22Rv1 (cell line): ENCODE measurements around the gene RPUSD1.

Experiments used
- H3K27ac ChIP-seq: fragments of 450-650 bp; 2 replicates; pipeline ENCODE4 v1.5.1; 2017
- ZFX ChIP-seq: fragments of 450-650 bp; IDR thresholded peaks from 2 replicates; pipeline ENCODE4 v1.6.1; 2017; ENCODE audit warnings: antibody characterized with exemption, borderline replicate concordance
- TF ChIP-seq, protein P1 (sequence below): fragments of 450-650 bp; IDR thresholded peaks from 2 replicates; pipeline ENCODE4 v1.5.1; 2017; ENCODE audit warnings: mild to moderate bottlenecking

Gene RPUSD1

DNA sequence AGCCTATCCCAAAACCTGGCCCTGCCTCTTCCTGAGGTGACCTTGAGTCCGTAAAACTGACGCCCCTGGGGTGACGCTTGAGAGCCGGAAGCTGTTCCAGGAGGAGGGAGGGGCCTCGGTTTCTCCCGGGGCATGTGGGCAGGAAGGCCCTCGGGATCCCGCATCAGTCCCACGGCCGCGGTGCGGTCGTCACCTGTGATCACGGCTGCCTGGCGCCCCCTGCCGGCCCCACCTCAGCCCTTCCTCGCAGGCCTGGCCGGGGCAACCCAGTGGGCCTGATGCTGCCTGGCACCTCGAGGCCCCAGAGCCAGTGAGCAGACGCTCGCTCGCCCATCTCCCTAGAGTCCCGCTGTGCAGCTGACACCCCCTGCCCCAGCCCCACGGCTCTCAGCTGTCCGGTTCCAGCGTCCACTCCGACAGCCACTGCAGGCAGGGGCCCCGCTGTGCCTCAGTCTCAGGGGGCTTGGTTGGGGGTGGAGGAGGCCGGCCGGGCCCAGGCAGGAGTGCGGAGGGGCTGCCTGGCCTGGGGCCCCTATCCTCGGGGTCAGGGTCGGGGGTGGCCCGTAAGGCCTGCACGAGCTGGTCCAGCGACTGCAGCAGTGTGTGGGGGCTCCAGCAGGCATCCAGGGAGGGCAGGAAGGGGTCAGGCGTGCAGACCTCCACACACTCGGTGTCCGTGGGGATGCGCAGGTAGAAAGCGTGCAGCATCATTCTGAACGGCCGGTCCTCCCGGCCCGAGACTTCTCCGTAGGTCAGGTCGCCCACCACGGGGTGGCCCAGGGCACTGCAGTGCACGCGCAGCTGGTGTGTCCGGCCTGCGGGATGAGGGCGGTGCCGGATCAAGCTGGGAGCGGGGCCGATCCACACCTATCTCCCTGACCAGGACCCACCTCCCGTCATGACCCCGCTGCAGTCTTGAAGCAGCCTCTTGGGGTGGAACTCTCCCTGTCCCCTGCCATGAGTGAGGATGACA is 2.3 kb downstream of the RPUSD1 start:
- no peak for TF ChIP-seq ZFX
- TF ChIP-seq, protein P1, sequence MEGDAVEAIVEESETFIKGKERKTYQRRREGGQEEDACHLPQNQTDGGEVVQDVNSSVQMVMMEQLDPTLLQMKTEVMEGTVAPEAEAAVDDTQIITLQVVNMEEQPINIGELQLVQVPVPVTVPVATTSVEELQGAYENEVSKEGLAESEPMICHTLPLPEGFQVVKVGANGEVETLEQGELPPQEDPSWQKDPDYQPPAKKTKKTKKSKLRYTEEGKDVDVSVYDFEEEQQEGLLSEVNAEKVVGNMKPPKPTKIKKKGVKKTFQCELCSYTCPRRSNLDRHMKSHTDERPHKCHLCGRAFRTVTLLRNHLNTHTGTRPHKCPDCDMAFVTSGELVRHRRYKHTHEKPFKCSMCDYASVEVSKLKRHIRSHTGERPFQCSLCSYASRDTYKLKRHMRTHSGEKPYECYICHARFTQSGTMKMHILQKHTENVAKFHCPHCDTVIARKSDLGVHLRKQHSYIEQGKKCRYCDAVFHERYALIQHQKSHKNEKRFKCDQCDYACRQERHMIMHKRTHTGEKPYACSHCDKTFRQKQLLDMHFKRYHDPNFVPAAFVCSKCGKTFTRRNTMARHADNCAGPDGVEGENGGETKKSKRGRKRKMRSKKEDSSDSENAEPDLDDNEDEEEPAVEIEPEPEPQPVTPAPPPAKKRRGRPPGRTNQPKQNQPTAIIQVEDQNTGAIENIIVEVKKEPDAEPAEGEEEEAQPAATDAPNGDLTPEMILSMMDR, result peak; percentile 92
- H3K27ac ChIP-seq, result no peak overlapping the region

DNA sequence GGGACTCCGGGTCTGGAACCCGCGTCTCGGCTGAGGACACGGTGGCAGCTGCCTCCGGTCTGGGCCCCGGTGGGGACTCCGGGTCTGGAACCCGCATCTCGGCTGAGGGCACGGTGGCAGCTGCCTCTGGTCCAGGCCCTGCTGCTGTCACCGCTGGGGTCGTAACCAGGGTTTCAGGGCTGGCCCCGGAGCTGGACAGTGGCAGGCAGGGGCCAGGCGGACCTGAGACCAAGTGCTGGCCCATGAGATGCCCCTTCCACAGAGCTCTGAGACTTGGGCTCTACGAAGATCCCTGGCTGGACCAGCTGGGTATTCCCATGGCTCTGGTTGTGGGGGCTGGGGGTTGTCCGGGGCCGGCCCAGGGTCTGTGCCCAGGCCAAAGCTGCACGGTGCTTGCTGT is 3.8 kb downstream of the RPUSD1 start:
- H3K27ac ChIP-seq, result no peak overlapping the region
- TF ChIP-seq, protein P1, result no peak
- TF ChIP-seq ZFX, result no peak

DNA sequence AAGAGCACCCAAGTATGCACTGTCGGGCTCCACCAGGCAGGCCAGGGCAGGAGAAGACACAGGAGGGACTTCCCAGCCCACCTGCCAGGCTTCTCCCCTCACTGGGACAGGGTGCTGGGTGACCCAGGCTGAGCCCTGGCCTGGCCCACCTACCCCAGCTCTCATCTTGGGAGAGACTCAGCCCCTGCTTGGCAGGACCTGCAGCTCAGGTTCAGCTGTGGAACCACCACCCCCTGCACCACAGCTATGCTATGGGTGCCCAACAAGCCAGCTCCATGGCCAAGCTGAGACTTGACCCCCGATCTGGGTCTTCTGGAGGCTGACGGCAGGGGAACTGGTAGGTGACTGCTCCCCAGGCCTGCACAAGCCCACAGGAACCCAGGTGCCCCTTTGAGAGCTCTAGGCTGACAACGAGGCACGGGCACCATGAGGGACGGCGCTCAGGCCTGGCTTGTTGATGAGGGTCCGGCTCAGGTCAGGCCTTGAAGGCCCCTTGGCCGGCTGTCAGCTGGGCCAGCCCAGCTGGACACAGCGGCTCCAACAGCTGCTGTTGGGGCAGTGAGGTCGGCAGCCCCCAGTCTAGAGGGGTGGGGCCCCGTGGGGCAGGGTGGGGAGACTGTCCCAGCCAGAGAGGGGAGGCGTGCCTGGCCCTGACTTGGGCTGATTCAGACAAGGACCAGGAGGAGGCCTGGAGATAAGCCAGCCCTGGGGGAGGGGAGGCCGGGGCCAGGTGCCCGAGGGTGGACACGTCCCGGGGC is 4.6 kb downstream of the RPUSD1 start:
- H3K27ac ChIP-seq, result no peak overlapping the region
- no peak for TF ChIP-seq ZFX
- TF ChIP-seq, protein P1, result no peak

DNA sequence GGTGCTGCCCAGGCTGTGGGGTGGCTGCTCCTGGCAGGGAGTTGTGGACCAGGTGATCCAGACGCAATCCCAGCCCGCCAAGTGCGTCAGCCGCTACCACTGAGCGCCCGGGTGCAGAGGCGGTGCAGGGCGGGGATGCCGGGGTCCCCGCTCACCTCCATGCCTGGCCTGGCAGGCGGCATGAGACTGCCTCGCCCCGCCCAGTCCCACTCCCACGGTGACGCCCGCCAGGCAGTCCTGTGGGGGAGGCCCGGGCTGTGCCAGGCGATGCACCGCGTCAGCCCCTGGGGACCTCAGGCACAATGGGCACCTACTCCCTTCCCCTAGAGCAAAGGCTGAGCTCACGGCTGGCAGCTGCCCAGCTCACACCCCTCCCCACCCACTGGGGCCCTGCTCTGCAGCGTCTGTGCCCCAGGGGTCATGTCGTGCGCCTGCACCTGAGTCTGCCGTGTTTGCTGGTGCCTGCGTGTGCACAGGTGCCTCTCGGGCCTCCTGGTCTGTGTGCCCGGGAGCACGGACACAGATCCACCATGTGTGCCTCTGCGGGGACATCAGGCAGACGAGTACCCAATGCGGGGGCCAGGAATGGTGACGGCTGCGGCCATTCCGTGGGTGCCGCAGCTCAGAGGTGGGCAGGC is 5.3 kb downstream of the RPUSD1 start:
- H3K27ac ChIP-seq, result no peak overlapping the region
- TF ChIP-seq ZFX, result no peak
- TF ChIP-seq, protein P1, result no peak

DNA sequence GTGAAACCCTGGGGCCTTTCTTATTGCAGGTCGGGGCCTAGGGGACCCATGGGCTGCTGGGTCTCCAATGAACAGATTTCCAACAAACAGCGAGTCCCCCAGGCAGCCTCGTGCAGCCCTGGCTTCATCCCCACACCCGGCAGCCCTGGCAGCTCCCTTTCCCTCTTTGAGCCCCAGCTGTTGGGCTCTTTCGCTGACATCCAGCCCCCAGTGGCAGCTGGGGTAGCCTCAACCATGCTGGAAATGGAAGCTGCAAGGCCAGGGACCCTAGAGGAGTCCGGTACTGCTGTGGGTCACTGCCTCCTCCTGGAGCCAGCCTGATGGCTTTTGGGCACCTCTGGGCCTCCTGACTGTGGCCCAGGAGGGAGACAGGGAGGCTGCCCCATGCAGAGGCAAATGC is 5.9 kb downstream of the RPUSD1 start:
- TF ChIP-seq ZFX, result no peak
- TF ChIP-seq, protein P1, result no peak
- no peak overlapping the region for H3K27ac ChIP-seq

DNA sequence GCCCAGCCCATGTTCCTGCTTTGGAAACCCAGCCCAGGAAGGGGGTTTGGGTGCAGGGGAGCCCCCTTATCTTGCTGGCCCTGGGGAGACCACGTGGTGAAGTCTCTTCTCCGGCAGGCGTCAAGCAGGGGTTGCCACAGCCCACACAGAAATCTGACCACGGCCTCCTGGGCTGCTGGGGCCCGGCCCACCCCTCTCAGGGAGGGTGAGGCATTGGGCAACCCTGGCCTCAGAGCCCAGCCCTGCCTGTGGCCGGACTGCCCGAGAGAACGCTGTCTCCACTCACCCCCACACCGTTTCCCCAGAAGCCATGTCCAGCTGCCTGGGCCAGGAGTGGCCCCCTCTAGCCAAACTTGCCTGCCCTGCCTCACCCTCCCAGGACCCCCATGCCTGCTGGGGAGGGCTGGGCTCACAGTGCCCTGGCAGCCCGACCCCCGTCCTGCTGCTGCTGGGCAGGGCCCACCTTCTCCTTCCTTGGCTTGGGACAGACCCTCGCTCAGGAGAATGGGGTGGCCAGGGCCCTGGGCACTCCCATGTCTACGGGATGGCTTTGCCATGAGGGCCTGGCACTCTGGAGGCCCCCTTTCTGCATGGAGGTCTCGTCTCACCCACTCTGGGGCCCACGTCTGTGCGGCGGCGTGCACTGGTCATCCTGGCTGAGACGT is 6.7 kb downstream of the RPUSD1 start:
- no peak for TF ChIP-seq ZFX
- TF ChIP-seq, protein P1, result no peak
- H3K27ac ChIP-seq, result no peak overlapping the region
